Pancreas (tissue), 10 donors: ENCODE results near the gene DUS1L. TPM values are rescaled to one million over a fixed set of nuclear protein-coding genes. Genes with fewer than 3 reads are reported as not detected.

Source experiments
- ATAC-seq, 4 donors: fragments of 200-7000 bp; cut with Tn5 transposase; one replicate each; pipeline versions ENCODE4 v1.8.0 to v1.9.1; 2020; ENCODE audit warnings: mild to moderate bottlenecking in 4 of 4, moderate library complexity in 4 of 4
- DNase-seq, 6 donors: peaks; one replicate each; pipeline ENCODE4 v3.0.0-alpha.2; 2020
- FAIRE-seq: peaks from 2 replicates; lab custom pipeline; 2012; peaks lifted over from hg19 to GRCh38; lab: Jason Lieb, UNC
- H3K27ac ChIP-seq, 4 donors: fragments of 200-600 bp; sonication (generic); 1 replicate in 3 of 4; 2 replicates in 1 of 4; pipeline versions ENCODE4 v1.5.0 to v1.8.0; 2020
- H3K27me3 ChIP-seq, 4 donors: fragments of 200-600 bp; one replicate each; pipeline ENCODE4 v1.8.0; 2021
- H3K36me3 ChIP-seq, 3 donors: fragments of 200-600 bp; sonication (generic) in 1 of 3; one replicate each; pipeline versions ENCODE4 v1.5.0 to v1.8.0; 2020 to 2021
- H3K4me1 ChIP-seq, 3 donors: fragments of 200-600 bp; one replicate each; pipeline ENCODE4 v1.8.0; 2021
- H3K4me3 ChIP-seq, 4 donors: fragments of 200-600 bp; sonication (generic) in 2 of 4; one replicate each; pipeline versions ENCODE4 v1.5.0 to v1.8.0; 2020 to 2021
- H3K9me3 ChIP-seq, 4 donors: fragments of 200-600 bp; one replicate each; pipeline ENCODE4 v1.8.0; 2021
- WGBS, 2 donors: extraction: QIAGEN DNeasy Blood & Tissue Kit; methylation state at CpG; one replicate each; pipeline ENCODE4 v1.1.7; 2013; 5-methylcytosine and 5-hydroxymethylcytosine counted together
- intact Hi-C, 3 donors: fragments of 100-400 bp; cut with DNase I; formaldehyde crosslinking; loops; one replicate each; pipeline versions ENCODE4 v1.11.1 to v1.14.2; 2022
- polyA plus RNA-seq, 2 donors: library from polyadenylated mRNA; stranded (reverse); fragments of 200-250 nt; gene quantifications; one replicate each; pipeline ENCODE4 v1.2.3, GENCODE V29; 2013
- total RNA-seq, 6 donors: library from RNA; stranded (reverse); fragmentation: NEBNext Ultra II Directional in 4 of 6; extraction: Animal tissue kit (Norgen Biotek cat#: 25700) in 4 of 6; gene quantifications; one replicate each; pipeline versions ENCODE4 v1.2.1 to v1.2.4, GENCODE V29; 2021 to 2023
- TF ChIP-seq, protein P1 (sequence below), 4 donors: fragments of 200-600 bp; sonication (generic) in 3 of 4; IDR thresholded peaks; one replicate each; pipeline versions ENCODE4 v1.5.0 to v1.8.0; 2021; ENCODE audit warnings: antibody characterized with exemption in 4 of 4
- donor health status: healthy with polysubstance abuse.
- donor health status: DM: no; HTN: no; CAD: no; lungs with moderate emphysema.
- donor health status: DM: no; HTN: no; CAD: no.
- donor health status: control.
- donor health status: control.
- donor health status: Bipolar disorder and iron deficiency.
- donor health status: DM: yes; HTN: yes; CAD: no.
- donor health status: DM: no; HTN: no; CAD: no.
- donor health status: DM: no; HTN: no; CAD: no.
- donor health status: DM: yes; HTN: yes; CAD: no.

DUS1L gene
- total and polyA plus RNA-seq, 8 donors: 56.0 to 186 (median 72.8) TPM

- Histone ChIP-seq H3K27me3 (no peaks in the 10 kb centered on the region), H3K4me1 (peaks cover 0 to 4% (median 0%) of the 10 kb centered on the region in 3 donors), H3K36me3 (no peaks in the 10 kb centered on the region), H3K9me3 (no peaks in the 10 kb centered on the region), H3K4me3 (no peak overlapping the region), H3K27ac (no peak overlapping the region)
- peak in 2 of 6 donors; percentile 14 to 36 for DNase-seq
- intact Hi-C loops: no loop called here
- 90 to 93% methylated on average over 21 of the region's 21 CpGs for WGBS, 2 donors
- no peak for ATAC-seq
- no peak for FAIRE-seq
- TF ChIP-seq, protein P1, sequence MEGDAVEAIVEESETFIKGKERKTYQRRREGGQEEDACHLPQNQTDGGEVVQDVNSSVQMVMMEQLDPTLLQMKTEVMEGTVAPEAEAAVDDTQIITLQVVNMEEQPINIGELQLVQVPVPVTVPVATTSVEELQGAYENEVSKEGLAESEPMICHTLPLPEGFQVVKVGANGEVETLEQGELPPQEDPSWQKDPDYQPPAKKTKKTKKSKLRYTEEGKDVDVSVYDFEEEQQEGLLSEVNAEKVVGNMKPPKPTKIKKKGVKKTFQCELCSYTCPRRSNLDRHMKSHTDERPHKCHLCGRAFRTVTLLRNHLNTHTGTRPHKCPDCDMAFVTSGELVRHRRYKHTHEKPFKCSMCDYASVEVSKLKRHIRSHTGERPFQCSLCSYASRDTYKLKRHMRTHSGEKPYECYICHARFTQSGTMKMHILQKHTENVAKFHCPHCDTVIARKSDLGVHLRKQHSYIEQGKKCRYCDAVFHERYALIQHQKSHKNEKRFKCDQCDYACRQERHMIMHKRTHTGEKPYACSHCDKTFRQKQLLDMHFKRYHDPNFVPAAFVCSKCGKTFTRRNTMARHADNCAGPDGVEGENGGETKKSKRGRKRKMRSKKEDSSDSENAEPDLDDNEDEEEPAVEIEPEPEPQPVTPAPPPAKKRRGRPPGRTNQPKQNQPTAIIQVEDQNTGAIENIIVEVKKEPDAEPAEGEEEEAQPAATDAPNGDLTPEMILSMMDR (IDR thresholded peaks at IDR 0.05): no peak
These were observed 18.7 kb downstream of the DUS1L start for GRCh38 chr17:82046903-82047302.

GRCh38 chr17:82045936-82046484, 19.6 kb downstream of the DUS1L start:
- 74 to 77% methylated on average over 14 of the region's 14 CpGs for whole genome bisulfite sequencing, 2 donors
- DNase-seq: peak in 2 of 6 donors; percentile 26 to 45
- Histone ChIP-seq H3K4me3 (no peak overlapping the region), H3K36me3 (no peaks in the 10 kb centered on the region), H3K27me3 (no peaks in the 10 kb centered on the region), H3K27ac (no peak overlapping the region), H3K9me3 (no peaks in the 10 kb centered on the region), H3K4me1 (peaks cover 0 to 4% (median 0%) of the 10 kb centered on the region in 3 donors)
- intact Hi-C loops: no loop called here
- no peak for ATAC-seq
- TF ChIP-seq, protein P1 (IDR thresholded peaks at IDR 0.05): no peak
- FAIRE-seq: no peak

DNA sequence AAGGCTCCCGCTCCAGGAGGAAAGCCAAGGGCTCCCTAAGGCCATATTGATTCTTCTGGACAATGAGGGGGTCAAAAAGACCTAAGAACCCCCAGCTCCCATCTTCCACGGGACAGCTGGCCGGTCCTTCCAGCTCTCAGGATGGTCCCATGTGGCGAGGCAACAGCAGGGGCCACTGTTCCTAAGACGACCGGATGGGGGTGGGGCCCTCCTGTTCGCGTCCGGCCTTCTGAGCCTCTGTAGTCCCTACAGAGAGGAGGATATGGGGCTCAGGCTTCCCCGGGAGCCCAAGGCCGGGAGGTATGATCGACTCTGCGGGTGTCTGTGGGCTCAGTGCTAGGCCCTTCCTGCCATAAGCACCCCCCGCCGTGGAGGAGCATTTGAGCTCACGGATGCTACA, 22.1 kb downstream of the DUS1L start:
- Histone ChIP-seq H3K27ac (no peak overlapping the region), H3K9me3 (no peaks in the 10 kb centered on the region), H3K4me1 (no peaks in the 10 kb centered on the region), H3K36me3 (no peaks in the 10 kb centered on the region), H3K27me3 (no peaks in the 10 kb centered on the region), H3K4me3 (no peak overlapping the region)
- ATAC-seq (no peak), FAIRE-seq (no peak), DNase-seq (no peak)
- TF ChIP-seq, protein P1 (IDR thresholded peaks at IDR 0.05): no peak
- intact Hi-C loops: no loop called here
- WGBS, 2 donors: 76 to 84% methylated on average over 16 of the region's 16 CpGs

- H3K27ac ChIP-seq: no peak overlapping the region
- H3K27me3 ChIP-seq: no peaks in the 10 kb centered on the region
- H3K4me3 ChIP-seq: no peak overlapping the region
- H3K4me1 ChIP-seq: no peaks in the 10 kb centered on the region
- WGBS, 2 donors: 65 to 79% methylated on average over 9 of the region's 9 CpGs
- DNase-seq: no peak
- TF ChIP-seq, protein P1 (IDR thresholded peaks at IDR 0.05): no peak
- ATAC-seq: no peak
- no peaks in the 10 kb centered on the region for H3K9me3 ChIP-seq
- no peaks in the 10 kb centered on the region for H3K36me3 ChIP-seq
- no peak for FAIRE-seq
- intact Hi-C loops: no loop called here
These were observed 23.0 kb downstream of the DUS1L start for GRCh38 chr17:82042649-82043048.

DNA sequence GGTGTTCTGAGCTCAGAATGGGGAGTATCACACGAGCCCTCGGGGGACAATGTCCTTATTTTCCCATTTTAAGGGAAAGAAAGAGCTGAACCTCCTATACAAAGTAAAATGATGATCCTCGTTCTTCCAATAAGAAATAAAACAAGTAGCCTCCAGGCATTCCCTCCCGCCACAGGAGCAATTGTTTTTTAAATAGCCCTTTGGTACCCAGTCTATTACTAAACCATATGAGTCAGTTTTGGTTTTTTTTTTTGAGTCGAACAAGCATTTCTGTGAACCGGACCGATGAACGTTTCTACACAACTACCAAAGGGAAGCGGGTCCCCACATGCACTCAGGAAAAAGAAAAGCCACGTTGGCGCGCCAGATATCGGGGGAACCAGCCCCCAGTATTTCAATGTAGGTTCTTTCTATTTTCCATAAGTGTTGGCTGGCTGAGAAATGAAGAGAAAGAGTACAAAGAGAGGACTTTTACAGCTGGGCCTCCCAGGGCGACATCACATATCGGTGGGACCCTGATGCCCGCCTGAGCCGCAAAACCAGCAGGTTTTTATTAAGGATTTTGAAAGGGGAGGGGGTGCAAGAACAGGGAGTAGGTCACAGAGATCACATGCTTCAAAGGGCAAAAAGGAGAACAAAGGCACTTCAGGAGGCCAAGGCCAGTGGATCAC, 24.3 kb downstream of the DUS1L start:
- no peak for FAIRE-seq
- WGBS, 2 donors: 83 to 90% methylated on average over 17 of the region's 17 CpGs
- Histone ChIP-seq H3K36me3 (no peaks in the 10 kb centered on the region), H3K9me3 (no peaks in the 10 kb centered on the region), H3K27ac (no peak overlapping the region), H3K4me1 (peaks cover 0 to 5% (median 0%) of the 10 kb centered on the region in 3 donors), H3K4me3 (no peak overlapping the region), H3K27me3 (no peaks in the 10 kb centered on the region)
- intact Hi-C loops: no loop called here
- ATAC-seq: no peak
- TF ChIP-seq, protein P1 (IDR thresholded peaks at IDR 0.05): no peak
- no peak for DNase-seq
